Natural killer cell treated with Interleukin-12 subunit alpha and Interleukin-12 subunit beta and Interleukin-15 and Interleukin-18, amount 100 ng/mL, for 72 hours (primary cell): ENCODE measurements around the gene CSTF1. TPM values are rescaled to one million over a fixed set of nuclear protein-coding genes. Genes with fewer than 3 reads are reported as not detected.

Experiments
- ATAC-seq, 2 donors: fragments of 150-1000 bp; cut with Tn5 transposase in 1 of 2; sonication (Bioruptor Pico), chemical (Tn5 transposase) in 1 of 2; 2 replicates each; pipeline ENCODE4 v1.10.0; 2021
- DNase-seq: peaks from one replicate; pipeline ENCODE4 v3.0.0; 2022; ENCODE audit warnings: low spot score
- H3K27ac Mint-ChIP-seq, 2 donors: 1 replicate in 1 of 2; 2 replicates in 1 of 2; pipeline ENCODE4 v1.8.0; 2022; ENCODE audit warnings: mixed read lengths in 2 of 2, mild to moderate bottlenecking in 1 of 2, moderate library complexity in 1 of 2
- H3K27me3 Mint-ChIP-seq, 2 donors: 1 replicate in 1 of 2; 2 replicates in 1 of 2; pipeline ENCODE4 v1.8.0; 2022; ENCODE audit warnings: mixed read lengths in 2 of 2
- H3K36me3 Mint-ChIP-seq: one replicate; pipeline ENCODE4 v1.8.0; 2022; ENCODE audit warnings: mixed read lengths
- H3K4me1 Mint-ChIP-seq, 2 donors: 1 replicate in 1 of 2; 2 replicates in 1 of 2; pipeline ENCODE4 v1.8.0; 2022; ENCODE audit warnings: low read depth in 2 of 2, mixed read lengths in 2 of 2, mild to moderate bottlenecking in 1 of 2
- H3K4me3 Mint-ChIP-seq: one replicate; pipeline ENCODE4 v1.8.0; 2022; ENCODE audit warnings: mixed read lengths
- H3K9me3 Mint-ChIP-seq: 2 replicates; pipeline ENCODE4 v1.8.0; 2022; ENCODE audit warnings: mixed read lengths
- total RNA-seq, 2 donors: library from RNA; stranded (reverse); gene quantifications; one replicate each; pipeline ENCODE4 v1.2.3, GENCODE V29; 2022

CSTF1 gene
- total RNA-seq, 2 donors from 2014 or later = 39.6 to 40.1 TPM

DNA sequence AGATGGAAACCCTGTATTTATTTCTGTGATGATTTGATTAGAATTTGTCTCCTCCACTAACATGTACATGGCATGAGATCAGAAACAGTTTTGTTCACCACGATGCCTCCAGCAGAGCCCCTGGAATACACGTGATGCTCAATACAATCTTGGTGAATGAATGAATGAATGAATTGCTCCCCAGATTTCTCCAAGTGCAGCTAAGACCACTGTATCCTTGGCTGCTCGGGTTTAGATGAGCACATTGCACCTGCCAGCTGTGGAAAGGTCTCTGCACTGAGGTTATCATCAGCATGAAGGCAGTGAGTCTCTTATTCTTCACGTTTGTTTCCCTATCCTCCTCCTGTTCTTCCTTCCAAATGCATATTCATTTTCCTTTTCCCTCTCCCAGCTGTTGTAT is 37.5 kb downstream of the CSTF1 start:
- no peak for DNase-seq
- peaks cover 3% of the 10 kb centered on the region for H3K9me3 Mint-ChIP-seq
- no peak for ATAC-seq
- no peaks in the 10 kb centered on the region for H3K36me3 Mint-ChIP-seq
- H3K27ac Mint-ChIP-seq = peak overlapping the region; percentile 82 to 94
- peaks cover 37 to 47% of the 10 kb centered on the region in 2 donors for H3K4me1 Mint-ChIP-seq
- no peaks in the 10 kb centered on the region for H3K27me3 Mint-ChIP-seq
- H3K4me3 Mint-ChIP-seq = peak overlapping the region; percentile 72

DNA sequence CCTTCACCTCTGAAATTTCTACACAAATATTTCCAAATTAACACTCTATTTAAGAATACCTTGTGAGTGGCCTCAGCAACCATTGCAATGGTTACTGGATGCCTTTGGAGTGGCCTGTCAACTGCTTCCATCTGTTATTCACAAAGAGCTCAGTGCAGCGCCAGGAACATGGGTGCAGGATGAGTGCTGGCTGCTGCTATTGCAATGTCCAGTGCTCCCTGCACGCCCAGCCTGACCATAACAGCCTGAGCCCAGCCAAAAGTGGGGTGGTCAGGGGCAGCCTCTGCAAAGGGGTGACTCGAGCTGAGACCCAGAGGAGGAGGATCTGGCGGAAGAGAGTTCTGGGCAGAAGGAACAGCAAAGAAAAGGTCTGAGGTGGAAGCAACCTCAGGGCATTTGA is 38.0 kb downstream of the CSTF1 start:
- DNase-seq (no peak), ATAC-seq (no peak)
- peak overlapping the region; percentile 72 for H3K4me3 Mint-ChIP-seq
- no peaks in the 10 kb centered on the region for H3K27me3 Mint-ChIP-seq
- H3K9me3 Mint-ChIP-seq = peaks cover 3% of the 10 kb centered on the region
- H3K27ac Mint-ChIP-seq = peak overlapping the region; percentile 82 to 94
- no peaks in the 10 kb centered on the region for H3K36me3 Mint-ChIP-seq
- H3K4me1 Mint-ChIP-seq = peaks cover 37 to 48% of the 10 kb centered on the region in 2 donors

DNA sequence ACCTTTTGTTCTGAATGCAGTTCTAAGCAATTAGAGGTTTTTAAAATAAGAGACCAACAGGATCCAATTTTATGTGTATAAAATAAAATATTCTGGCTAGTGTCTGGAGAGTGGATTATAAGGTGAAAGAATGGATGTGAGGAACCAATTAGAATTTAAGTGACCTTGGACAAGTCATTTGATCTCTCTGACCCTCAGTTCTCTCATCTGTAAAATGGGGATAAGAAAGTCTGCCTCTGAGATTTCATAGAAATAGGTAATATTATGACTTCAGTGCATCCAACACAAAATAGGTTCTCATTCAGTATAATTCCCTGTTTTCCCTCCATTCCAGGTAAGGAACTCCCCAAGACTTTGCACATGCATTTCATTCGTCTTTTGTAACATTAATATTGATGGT is 38.5 kb downstream of the CSTF1 start:
- no peak for ATAC-seq
- no peak for DNase-seq
- Mint-ChIP-seq H3K27me3 (no peaks in the 10 kb centered on the region), H3K27ac (peak overlapping the region; percentile 82 to 94), H3K4me3 (no peak overlapping the region), H3K4me1 (peaks cover 37 to 48% of the 10 kb centered on the region in 2 donors), H3K36me3 (no peaks in the 10 kb centered on the region), H3K9me3 (peaks cover 3% of the 10 kb centered on the region)

DNA sequence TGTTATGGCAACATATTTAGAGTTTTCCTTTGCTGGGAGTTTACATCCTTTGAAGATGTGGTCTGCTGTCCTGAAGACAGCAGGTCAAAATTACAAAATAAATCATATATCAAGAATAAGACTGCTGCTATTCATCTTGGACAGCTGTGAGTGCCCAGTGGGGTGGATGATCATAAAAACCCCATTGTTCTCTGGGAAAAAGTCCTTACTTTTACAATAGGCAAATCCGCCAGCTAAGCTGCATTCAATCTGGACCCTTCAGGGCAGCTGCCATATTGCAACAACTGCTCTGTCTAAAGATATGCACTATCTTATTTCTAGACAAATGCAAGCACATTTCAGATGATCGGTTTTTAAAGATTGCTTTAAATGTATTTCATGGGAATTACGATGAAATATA is 39.0 kb downstream of the CSTF1 start:
- Mint-ChIP-seq H3K4me3 (no peak overlapping the region), H3K27me3 (no peaks in the 10 kb centered on the region), H3K36me3 (no peaks in the 10 kb centered on the region), H3K4me1 (peaks cover 37 to 48% of the 10 kb centered on the region in 2 donors), H3K9me3 (peaks cover 3% of the 10 kb centered on the region), H3K27ac (peak overlapping the region in 1 of 2 donors; percentile 65)
- DNase-seq = no peak
- ATAC-seq = no peak

DNA sequence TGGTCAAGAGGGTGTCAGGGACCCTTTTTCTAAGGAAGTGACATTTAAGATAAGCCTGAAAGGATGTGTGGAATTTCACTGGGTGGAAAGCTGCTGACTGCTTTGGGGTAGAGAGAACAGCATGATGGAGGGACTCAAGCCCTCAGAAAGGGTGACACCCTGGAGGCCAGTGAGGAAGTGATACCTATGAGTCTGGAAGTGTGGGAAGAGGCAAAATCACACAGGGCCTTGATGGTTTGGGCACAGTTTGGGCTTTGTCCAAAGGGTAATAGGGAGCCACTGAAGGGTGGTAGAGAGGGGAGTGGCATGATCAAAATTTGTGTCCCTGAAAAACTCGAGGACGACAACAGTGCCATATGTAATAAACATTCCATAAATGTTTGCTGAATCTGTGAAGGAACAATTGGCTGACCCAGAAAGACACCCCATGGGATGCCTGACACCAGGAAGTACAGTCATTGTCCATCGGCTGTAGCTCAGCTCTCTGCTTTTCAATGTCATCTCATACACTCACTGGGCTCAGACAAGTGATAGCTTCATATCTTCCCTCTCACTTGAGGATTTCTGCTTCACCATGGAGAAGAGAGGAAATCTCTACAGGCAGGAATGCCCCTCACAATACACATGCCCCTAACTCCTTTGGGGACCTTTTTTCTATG is 40.9 kb downstream of the CSTF1 start:
- peaks cover 43 to 49% of the 10 kb centered on the region in 2 donors for H3K4me1 Mint-ChIP-seq

DNA sequence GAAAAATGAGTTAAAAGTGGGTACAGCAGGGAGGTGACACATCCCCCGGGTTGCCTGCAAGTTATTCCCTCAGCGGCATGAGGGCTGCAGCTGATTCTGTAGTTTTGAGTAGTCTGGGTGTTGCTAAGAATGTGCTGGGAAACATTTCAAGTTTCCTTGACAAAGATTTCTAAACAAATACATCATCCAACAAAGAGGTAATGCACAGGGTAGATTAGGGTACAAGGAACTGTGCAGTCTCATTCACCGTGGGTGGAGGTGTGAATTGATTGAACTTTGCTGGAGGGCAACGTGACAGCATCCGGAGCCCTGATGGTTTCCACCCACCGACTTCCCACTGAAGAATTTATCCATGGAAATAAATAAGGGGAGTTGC is 41.4 kb downstream of the CSTF1 start:
- H3K27me3 Mint-ChIP-seq = no peaks in the 10 kb centered on the region
- peak overlapping the region; percentile 78 to 82 for H3K27ac Mint-ChIP-seq
- ATAC-seq (peak; percentile 84 to 85), DNase-seq (no peak)
- peaks cover 48% of the 10 kb centered on the region in 2 donors for H3K4me1 Mint-ChIP-seq
- H3K36me3 Mint-ChIP-seq = no peaks in the 10 kb centered on the region
- H3K9me3 Mint-ChIP-seq = peaks cover 3% of the 10 kb centered on the region
- H3K4me3 Mint-ChIP-seq = peak overlapping the region; percentile 54

More for the DNA sequence above, 40.9 kb downstream of the CSTF1 start:
- DNase-seq = no peak
- peaks cover 3% of the 10 kb centered on the region for H3K9me3 Mint-ChIP-seq
- peak overlapping the region; percentile 54 for H3K4me3 Mint-ChIP-seq
- H3K36me3 Mint-ChIP-seq = no peaks in the 10 kb centered on the region
- ATAC-seq = peak; percentile 24 to 39
- H3K27ac Mint-ChIP-seq = peak overlapping the region; percentile 78 to 82
- no peaks in the 10 kb centered on the region for H3K27me3 Mint-ChIP-seq

DNA sequence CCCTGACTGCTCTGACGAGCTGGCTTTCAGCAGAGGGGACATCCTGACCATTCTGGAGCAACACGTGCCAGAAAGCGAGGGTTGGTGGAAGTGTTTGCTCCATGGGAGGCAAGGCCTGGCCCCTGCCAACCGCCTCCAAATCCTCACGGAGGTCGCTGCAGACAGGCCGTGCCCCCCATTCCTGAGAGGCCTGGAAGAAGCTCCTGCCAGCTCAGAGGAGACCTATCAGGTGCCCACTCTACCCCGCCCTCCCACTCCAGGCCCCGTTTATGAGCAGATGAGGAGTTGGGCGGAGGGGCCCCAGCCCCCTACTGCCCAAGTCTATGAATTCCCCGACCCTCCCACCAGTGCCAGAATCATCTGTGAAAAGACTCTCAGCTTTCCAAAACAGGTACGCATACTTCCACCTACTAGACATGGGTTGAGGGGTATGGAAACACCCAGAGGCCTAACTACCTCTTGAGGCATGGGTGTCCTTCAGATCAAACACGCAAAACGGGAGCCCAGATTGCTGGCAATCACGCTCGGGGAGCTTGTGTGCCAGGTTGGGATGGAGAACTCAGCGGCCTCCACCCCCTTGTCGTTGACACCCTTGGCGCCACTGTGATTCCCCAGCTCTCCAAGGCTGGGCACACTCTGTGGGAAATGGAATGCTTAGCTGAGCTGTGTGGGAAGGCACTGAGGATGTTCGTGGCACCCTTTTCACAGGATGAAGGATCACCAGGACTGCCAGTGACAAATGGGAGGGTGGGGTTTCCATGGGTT is 44.9 kb downstream of the CSTF1 start:
- no peak for ATAC-seq
- no peak overlapping the region for H3K4me3 Mint-ChIP-seq
- no peak for DNase-seq
- H3K27me3 Mint-ChIP-seq = no peaks in the 10 kb centered on the region
- H3K9me3 Mint-ChIP-seq = no peaks in the 10 kb centered on the region
- H3K36me3 Mint-ChIP-seq = no peaks in the 10 kb centered on the region
- H3K27ac Mint-ChIP-seq = peak overlapping the region; percentile 13 to 87
- peaks cover 47 to 51% of the 10 kb centered on the region in 2 donors for H3K4me1 Mint-ChIP-seq

DNA sequence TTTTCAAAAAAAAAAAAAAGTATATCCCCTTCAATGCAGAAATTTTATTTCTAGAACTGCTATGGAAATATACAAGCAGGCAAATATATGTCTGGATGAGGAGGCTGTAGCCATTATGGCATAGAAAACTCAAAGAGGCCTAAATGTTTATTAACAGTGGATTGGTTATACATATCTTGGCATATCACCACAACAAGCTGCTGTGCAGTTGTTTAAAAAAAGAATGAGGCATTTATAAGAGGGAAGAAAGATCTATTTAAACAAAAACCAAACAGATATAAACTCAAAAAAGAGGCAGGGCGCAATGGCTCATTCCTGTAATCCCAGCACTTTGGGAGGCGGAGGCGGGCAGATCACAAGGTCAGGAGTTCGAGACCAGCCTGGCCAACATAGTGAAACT is 45.8 kb downstream of the CSTF1 start:
- no peak for DNase-seq
- H3K36me3 Mint-ChIP-seq = no peaks in the 10 kb centered on the region
- H3K9me3 Mint-ChIP-seq = no peaks in the 10 kb centered on the region
- peak overlapping the region; percentile 13 for H3K4me3 Mint-ChIP-seq
- no peak for ATAC-seq
- H3K27me3 Mint-ChIP-seq = no peaks in the 10 kb centered on the region
- H3K27ac Mint-ChIP-seq = peak overlapping the region; percentile 13 to 87
- peaks cover 48 to 51% of the 10 kb centered on the region in 2 donors for H3K4me1 Mint-ChIP-seq

DNA sequence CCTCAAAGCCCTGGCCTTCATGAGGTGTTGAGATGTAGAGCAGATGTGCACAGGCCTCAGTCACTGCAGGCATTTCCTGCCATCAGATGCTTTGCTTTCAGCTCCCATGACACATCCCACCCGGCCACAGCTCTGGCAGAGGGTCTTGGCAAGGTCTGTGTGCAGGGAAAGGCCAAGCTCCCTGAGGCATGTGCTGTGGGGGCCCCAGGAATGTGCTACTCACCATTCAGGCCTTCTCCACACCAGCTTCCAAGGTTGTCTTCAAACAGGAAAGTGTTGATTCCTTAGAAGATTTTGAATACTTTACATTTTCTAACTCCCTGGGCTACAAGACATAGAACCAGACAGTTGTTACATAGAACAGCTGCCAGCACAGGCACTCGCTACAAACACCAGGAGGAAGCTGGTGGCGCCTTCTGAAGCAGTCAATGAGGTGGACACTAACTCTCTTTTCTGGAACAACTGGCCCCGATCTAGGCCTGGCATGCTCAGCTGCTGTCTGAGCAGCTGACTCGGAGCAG is 47.4 kb downstream of the CSTF1 start:
- peaks cover 42% of the 10 kb centered on the region in 2 donors for H3K4me1 Mint-ChIP-seq
- peak in 1 of 2 donors; percentile 48 for ATAC-seq
- no peak for DNase-seq

DNA sequence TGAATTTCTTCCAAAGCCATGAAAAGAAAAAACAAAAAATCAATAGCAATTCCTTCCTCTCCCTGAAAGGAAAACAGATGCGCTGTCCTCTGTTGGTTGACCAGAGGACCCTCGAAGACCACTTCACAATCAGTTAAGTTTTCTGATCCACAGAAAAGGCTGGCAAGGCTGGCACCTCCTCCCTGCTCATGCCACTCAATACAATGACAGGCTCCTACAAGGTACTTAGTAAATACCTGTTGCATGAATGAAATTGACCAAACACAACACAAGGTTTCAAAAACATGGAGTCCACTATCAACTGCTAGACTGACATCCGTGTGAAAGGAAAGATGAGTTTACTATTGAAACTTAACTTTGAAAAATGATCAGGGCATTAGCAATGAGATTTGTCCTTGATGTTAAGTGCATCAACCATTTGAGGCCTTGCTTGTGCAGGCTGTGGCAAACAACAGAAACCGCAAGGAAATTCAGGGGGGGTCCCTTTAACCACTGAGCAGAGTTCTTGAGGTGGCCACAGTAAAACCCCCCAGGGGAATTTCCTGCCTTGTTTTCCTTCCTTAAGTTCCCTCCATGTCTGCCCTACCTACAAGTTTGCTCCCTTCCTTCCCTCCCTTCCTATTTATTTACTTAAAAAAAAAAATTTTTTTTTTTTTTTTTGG is 48.0 kb downstream of the CSTF1 start:
- no peaks in the 10 kb centered on the region for H3K9me3 Mint-ChIP-seq
- no peaks in the 10 kb centered on the region for H3K27me3 Mint-ChIP-seq
- peaks cover 40 to 42% of the 10 kb centered on the region in 2 donors for H3K4me1 Mint-ChIP-seq
- H3K27ac Mint-ChIP-seq = peak overlapping the region; percentile 77 to 81
- H3K36me3 Mint-ChIP-seq = no peaks in the 10 kb centered on the region
- ATAC-seq (peak; percentile 77 to 87), DNase-seq (peak; percentile 92)
- peak overlapping the region; percentile 74 for H3K4me3 Mint-ChIP-seq

More for the DNA sequence above, 47.4 kb downstream of the CSTF1 start:
- Mint-ChIP-seq H3K9me3 (no peaks in the 10 kb centered on the region), H3K27ac (peak overlapping the region; percentile 77 to 81), H3K27me3 (no peaks in the 10 kb centered on the region), H3K36me3 (no peaks in the 10 kb centered on the region), H3K4me3 (peak overlapping the region; percentile 74)

DNA sequence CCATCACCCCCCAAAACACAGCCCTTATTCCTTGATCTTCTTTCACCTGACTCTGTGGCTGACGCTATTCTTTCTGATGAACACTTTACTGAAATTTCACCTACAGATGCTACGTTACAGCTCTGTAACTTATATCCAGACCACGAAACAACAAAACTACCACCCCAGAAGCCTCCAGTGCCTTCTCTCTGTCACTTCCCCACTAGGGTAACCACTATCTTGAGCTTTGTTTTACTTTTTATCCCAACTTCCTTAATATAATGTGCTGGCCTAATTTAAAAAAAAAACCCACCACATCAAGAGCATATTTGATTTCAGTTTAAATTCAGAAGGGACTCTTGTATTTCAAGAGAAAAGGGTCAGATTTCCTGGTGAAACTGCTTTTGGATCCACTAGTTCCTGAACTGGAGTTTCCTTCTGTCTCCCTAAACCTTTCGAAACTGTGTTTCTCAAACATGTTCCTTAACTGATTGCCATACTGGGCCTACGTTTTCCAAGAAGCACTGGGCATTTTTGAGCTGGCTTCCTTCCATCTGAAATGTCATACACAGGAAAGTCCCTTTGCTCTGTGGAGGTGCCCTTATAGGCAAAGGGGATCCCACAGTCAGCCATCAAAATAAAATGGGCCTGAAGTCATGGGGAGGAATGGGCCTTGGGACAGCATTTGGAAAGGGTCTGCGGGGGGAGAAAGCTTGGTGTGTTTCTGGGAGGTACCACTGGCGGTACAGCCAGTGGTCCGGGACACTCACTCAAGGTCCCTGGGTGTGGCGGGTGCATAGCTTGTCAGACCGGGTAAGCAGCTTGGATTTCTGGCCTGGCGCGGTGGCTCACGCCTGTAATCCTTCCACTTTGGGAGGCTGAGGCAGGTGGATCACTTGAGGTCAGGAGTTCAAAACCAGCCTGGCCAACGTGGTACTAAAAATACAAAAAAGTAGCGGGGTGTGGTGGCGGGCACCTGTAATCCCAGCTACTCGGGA is 50.2 kb downstream of the CSTF1 start:
- DNase-seq = no peak
- H3K4me3 Mint-ChIP-seq = peak overlapping the region; percentile 75
- no peaks in the 10 kb centered on the region for H3K36me3 Mint-ChIP-seq
- peaks cover 34 to 42% of the 10 kb centered on the region in 2 donors for H3K4me1 Mint-ChIP-seq
- no peak for ATAC-seq
- peak overlapping the region; percentile 81 to 90 for H3K27ac Mint-ChIP-seq
- no peaks in the 10 kb centered on the region for H3K9me3 Mint-ChIP-seq
- no peaks in the 10 kb centered on the region for H3K27me3 Mint-ChIP-seq

DNA sequence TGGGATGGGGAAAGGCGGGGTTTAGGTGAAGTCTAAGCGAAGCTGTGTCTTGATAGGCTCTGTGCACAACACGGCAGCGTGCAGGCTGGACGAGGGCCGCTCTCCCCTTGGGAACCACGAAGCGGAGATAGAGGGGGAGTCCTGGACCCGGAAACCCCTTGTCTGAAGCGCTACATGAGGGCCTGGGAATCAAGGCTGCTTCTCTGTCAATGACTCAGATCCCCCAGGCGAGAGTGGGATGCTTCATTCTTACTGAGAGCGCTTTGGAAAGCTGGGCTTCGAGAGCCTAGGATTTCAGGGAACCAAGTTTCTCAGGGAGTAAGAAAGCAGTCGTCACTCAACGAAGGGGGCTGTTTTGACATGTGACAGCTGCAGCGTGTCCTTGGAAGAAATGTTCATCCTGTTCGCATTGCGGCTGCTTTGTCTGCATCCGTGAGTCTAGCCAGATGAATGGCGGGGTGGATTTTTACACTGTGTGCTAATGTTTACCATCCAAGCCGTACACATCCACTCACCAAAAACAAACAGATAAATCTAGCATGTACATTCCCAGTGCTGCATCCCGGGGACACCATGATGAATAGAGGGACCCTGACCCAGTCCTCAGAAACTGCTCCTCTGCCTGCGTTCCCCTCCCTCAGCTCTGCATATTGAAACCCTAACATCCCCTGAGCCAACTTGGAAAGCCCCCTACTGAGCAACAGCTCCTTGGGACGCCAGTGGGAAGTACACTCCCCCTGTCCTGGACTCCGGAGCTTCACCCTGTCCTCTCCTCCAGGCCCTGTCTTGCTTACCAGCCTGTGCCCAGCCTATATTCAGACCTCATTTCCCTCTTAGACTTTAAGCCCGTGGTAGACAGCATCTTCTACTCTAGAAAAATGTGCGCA is 51.5 kb downstream of the CSTF1 start:
- Mint-ChIP-seq H3K9me3 (no peaks in the 10 kb centered on the region), H3K36me3 (no peaks in the 10 kb centered on the region), H3K27ac (peak overlapping the region; percentile 28 to 90), H3K4me1 (peaks cover 27 to 34% of the 10 kb centered on the region in 2 donors), H3K27me3 (no peaks in the 10 kb centered on the region), H3K4me3 (no peak overlapping the region)
- DNase-seq = no peak
- no peak for ATAC-seq
